Suprapubic skin (tissue), 4 donors: Measurements from ENCODE around the gene LRBA. TPM values are rescaled to one million over a fixed set of nuclear protein-coding genes. Genes with fewer than 3 reads are reported as not detected.

Source experiments
- DNase-seq, 2 donors: peaks; one replicate each; pipeline ENCODE4 v3.0.0-alpha.2; 2019; ENCODE audit warnings: low spot score in 2 of 2
- H3K27ac ChIP-seq: fragments of 200-600 bp; sonication (generic); one replicate; pipeline ENCODE4 v1.5.1; 2019
- H3K27me3 ChIP-seq: fragments of 200-600 bp; sonication (generic); one replicate; pipeline ENCODE4 v1.5.1; 2019
- H3K36me3 ChIP-seq: fragments of 200-600 bp; sonication (generic); one replicate; pipeline ENCODE4 v1.5.1; 2019
- H3K4me1 ChIP-seq: fragments of 200-600 bp; sonication (generic); one replicate; pipeline ENCODE4 v1.5.1; 2019
- H3K4me3 ChIP-seq: fragments of 200-600 bp; sonication (generic); one replicate; pipeline ENCODE4 v1.5.1; 2019; ENCODE audit warnings: mild to moderate bottlenecking
- H3K9me3 ChIP-seq: fragments of 200-600 bp; sonication (generic); one replicate; pipeline ENCODE4 v1.5.1; 2019
- CTCF ChIP-seq, 2 donors: fragments of 200-600 bp in 1 of 2; fragments of 450-650 bp in 1 of 2; sonication (generic) in 1 of 2; IDR thresholded peaks; one replicate each; pipeline ENCODE4 v1.5.1; 2016 to 2019; ENCODE audit warnings: antibody characterized with exemption in 2 of 2, mild to moderate bottlenecking in 1 of 2, moderate library complexity in 1 of 2
- EP300 ChIP-seq: sonication (generic); formaldehyde crosslinking; IDR thresholded peaks from one replicate; pipeline ENCODE4 v1.6.1; 2017; ENCODE audit warnings: antibody characterized with exemption
- POLR2A ChIP-seq, 2 donors: fragments of 450-650 bp; IDR thresholded peaks; one replicate each; pipeline ENCODE4 v1.6.1; 2017; ENCODE audit warnings: antibody characterized with exemption in 2 of 2, mild to moderate bottlenecking in 2 of 2, moderate library complexity in 2 of 2
- POLR2AphosphoS5 ChIP-seq, 3 donors: sonication (generic); formaldehyde crosslinking; IDR thresholded peaks; one replicate each; pipeline ENCODE4 v1.6.1; 2017; ENCODE audit warnings: antibody characterized with exemption in 3 of 3
- WGBS: methylation state at CpG from one replicate; pipeline ENCODE4 v1.1.5; 2018; 5-methylcytosine and 5-hydroxymethylcytosine counted together
- total RNA-seq, 4 donors: library from RNA; depleted of rRNA; stranded (reverse); fragments of >200 nt; gene quantifications; one replicate each; pipeline ENCODE4 v1.1.0, GENCODE V29; 2016

The LRBA gene
- total RNA-seq, 4 donors from 2014 or later = 64.6 to 128 (median 81.0) TPM

GRCh38 chr4:150683775-150684350 lies 331.2 kb downstream of the LRBA start:
- Histone ChIP-seq H3K27me3 (no peaks in the 10 kb centered on the region), H3K4me3 (no peak overlapping the region), H3K9me3 (no peaks in the 10 kb centered on the region), H3K4me1 (no peaks in the 10 kb centered on the region), H3K27ac (no peak overlapping the region), H3K36me3 (no peaks in the 10 kb centered on the region)
- 75% methylated on average over 2 of the region's 2 CpGs for WGBS
- TF ChIP-seq POLR2A (IDR thresholded peaks at IDR 0.05) (no peak), CTCF (IDR thresholded peaks at IDR 0.05) (no peak), POLR2AphosphoS5 (IDR thresholded peaks at IDR 0.05) (no peak), EP300 (no peak)
- DNase-seq = no peak

GRCh38 chr4:150682126-150682525 lies 333.0 kb downstream of the LRBA start:
- Histone ChIP-seq H3K27me3 (no peaks in the 10 kb centered on the region), H3K4me1 (no peaks in the 10 kb centered on the region), H3K27ac (no peak overlapping the region), H3K36me3 (no peaks in the 10 kb centered on the region), H3K9me3 (no peaks in the 10 kb centered on the region), H3K4me3 (no peak overlapping the region)
- 94% methylated on average over 1 of the region's 1 CpG for WGBS
- no peak for DNase-seq
- TF ChIP-seq EP300 = no peak
- TF ChIP-seq POLR2A (IDR thresholded peaks at IDR 0.05) = no peak
- no peak for TF ChIP-seq CTCF (IDR thresholded peaks at IDR 0.05)
- no peak for TF ChIP-seq POLR2AphosphoS5 (IDR thresholded peaks at IDR 0.05)

- no peaks in the 10 kb centered on the region for H3K36me3 ChIP-seq
- TF ChIP-seq POLR2AphosphoS5 (IDR thresholded peaks at IDR 0.05) (no peak), POLR2A (IDR thresholded peaks at IDR 0.05) (no peak), EP300 (no peak), CTCF (IDR thresholded peaks at IDR 0.05) (no peak)
- H3K4me1 ChIP-seq = no peaks in the 10 kb centered on the region
- H3K27ac ChIP-seq = no peak overlapping the region
- no peaks in the 10 kb centered on the region for H3K9me3 ChIP-seq
- H3K4me3 ChIP-seq = no peak overlapping the region
- no peaks in the 10 kb centered on the region for H3K27me3 ChIP-seq
- DNase-seq = no peak
These were observed 334.0 kb downstream of the LRBA start for GRCh38 chr4:150681063-150681462.

GRCh38 chr4:150680651-150681050 lies 334.4 kb downstream of the LRBA start:
- no peak for DNase-seq
- 66% methylated on average over 5 of the region's 5 CpGs for WGBS
- no peaks in the 10 kb centered on the region for H3K4me1 ChIP-seq
- no peaks in the 10 kb centered on the region for H3K9me3 ChIP-seq
- no peaks in the 10 kb centered on the region for H3K27me3 ChIP-seq
- no peaks in the 10 kb centered on the region for H3K36me3 ChIP-seq
- no peak overlapping the region for H3K4me3 ChIP-seq
- TF ChIP-seq POLR2A (IDR thresholded peaks at IDR 0.05) (no peak), CTCF (IDR thresholded peaks at IDR 0.05) (no peak), EP300 (no peak), POLR2AphosphoS5 (IDR thresholded peaks at IDR 0.05) (no peak)
- H3K27ac ChIP-seq = no peak overlapping the region

- WGBS = 64% methylated on average over 3 of the region's 3 CpGs
- Histone ChIP-seq H3K27me3 (no peaks in the 10 kb centered on the region), H3K36me3 (no peaks in the 10 kb centered on the region), H3K4me3 (no peak overlapping the region), H3K4me1 (no peaks in the 10 kb centered on the region), H3K27ac (no peak overlapping the region), H3K9me3 (no peaks in the 10 kb centered on the region)
- DNase-seq = no peak
- no peak for TF ChIP-seq EP300
These were observed 335.2 kb downstream of the LRBA start for GRCh38 chr4:150679765-150680343.
